ENCODE results near the gene CEACAM19.
"Not testable (repeated sequence)": the region's sequence is repeated elsewhere in the genome, so short reads cannot be mapped to it uniquely, and the experiment has no call there.

CEACAM19 gene

GRCh38 chr19:44671400-44671799 is at the start of gene CEACAM19:
Gene CEACAM19 (plus strand): TSS chr19:44671482. CDS start chr19:44671932, 450 bp downstream.
- in situ Hi-C loops (cut with MboI; ENCODE audit: low sequenced_read_pairs, unreplicated experiment), result no loop called here
- peak; percentile 59 for DNase-seq (ENCODE audit: low spot score)
- no peak for TF ChIP-seq CTCF (IDR thresholded peaks at IDR 0.05; ENCODE audit: borderline replicate concordance, control extremely low read depth, extremely low read depth, insufficient read depth, missing control alignments)

- TF ChIP-seq CTCF (IDR thresholded peaks at IDR 0.05; ENCODE audit: borderline replicate concordance, control extremely low read depth, extremely low read depth, insufficient read depth, missing control alignments), result no peak
- no peak for DNase-seq (ENCODE audit: low spot score)
- in situ Hi-C loops (cut with MboI; ENCODE audit: low sequenced_read_pairs, unreplicated experiment), result no loop called here
These were observed 48.2 kb upstream of the CEACAM19 start for GRCh38 chr19:44623080-44623479.

- no peak for TF ChIP-seq CTCF (IDR thresholded peaks at IDR 0.05; ENCODE audit: borderline replicate concordance, control extremely low read depth, extremely low read depth, insufficient read depth, missing control alignments)
- no peak for DNase-seq (ENCODE audit: low spot score)
- in situ Hi-C loops (cut with MboI; ENCODE audit: low sequenced_read_pairs, unreplicated experiment), result no loop called here
These were observed 47.7 kb upstream of the CEACAM19 start for GRCh38 chr19:44623626-44624025.

GRCh38 chr19:44624840-44625354 is 46.4 kb upstream of the CEACAM19 start:
- no peak for DNase-seq (ENCODE audit: low spot score)
- in situ Hi-C loops (cut with MboI; ENCODE audit: low sequenced_read_pairs, unreplicated experiment), result no loop called here
- no peak for TF ChIP-seq CTCF (IDR thresholded peaks at IDR 0.05; ENCODE audit: borderline replicate concordance, control extremely low read depth, extremely low read depth, insufficient read depth, missing control alignments)

GRCh38 chr19:44625637-44626036 is 45.6 kb upstream of the CEACAM19 start:
- DNase-seq (ENCODE audit: low spot score); in situ Hi-C loops (cut with MboI; ENCODE audit: low sequenced_read_pairs, unreplicated experiment): not testable (repeated sequence)

GRCh38 chr19:44626048-44626624 is 45.1 kb upstream of the CEACAM19 start:
- TF ChIP-seq CTCF (IDR thresholded peaks at IDR 0.05; ENCODE audit: borderline replicate concordance, control extremely low read depth, extremely low read depth, insufficient read depth, missing control alignments), result no peak
- in situ Hi-C loops (cut with MboI; ENCODE audit: low sequenced_read_pairs, unreplicated experiment), result no loop called here
- no peak for DNase-seq (ENCODE audit: low spot score)

- no peak for DNase-seq (ENCODE audit: low spot score)
- no peak for TF ChIP-seq CTCF (IDR thresholded peaks at IDR 0.05; ENCODE audit: borderline replicate concordance, control extremely low read depth, extremely low read depth, insufficient read depth, missing control alignments)
These were observed 43.7 kb upstream of the CEACAM19 start for GRCh38 chr19:44627631-44628030.

More at GRCh38 chr19:44627631-44628030, 43.7 kb upstream of the CEACAM19 start:
- in situ Hi-C loops (cut with MboI; ENCODE audit: low sequenced_read_pairs, unreplicated experiment), result no loop called here
